Bronchial epithelial cell (primary cell): Measurements from ENCODE around the gene DDX56. TPM values are rescaled to one million over a fixed set of nuclear protein-coding genes. Genes with fewer than 3 reads are reported as not detected.

Experiments
- DNase-seq: peaks from one replicate; pipeline ENCODE4 v3.0.0-alpha.2; 2010; ENCODE audit warnings: low read depth
- FAIRE-seq: peaks from 2 replicates; lab custom pipeline; 2011; peaks lifted over from hg19 to GRCh38; lab: Jason Lieb, UNC
- H3K27me3 ChIP-seq: 2 replicates; pipeline ENCODE4 v1.5.1; 2011; ENCODE audit warnings: low read length; ENCODE audit not compliant: control insufficient read depth, insufficient read depth
- H3K36me3 ChIP-seq: 2 replicates; pipeline ENCODE4 v1.5.1; 2011; ENCODE audit warnings: low read length; ENCODE audit not compliant: control insufficient read depth, insufficient read depth
- H3K4me3 ChIP-seq: 2 replicates; pipeline ENCODE4 v1.5.1; 2011; ENCODE audit warnings: mild to moderate bottlenecking, low read depth, low read length, control low read depth
- total RNA-seq: library from RNA; depleted of rRNA; stranded (reverse); fragments of >200 nt; gene quantifications from 2 replicates; pipeline ENCODE4 v1.2.1, GENCODE V29; 2014
- TF ChIP-seq, protein P1 (sequence below): IDR thresholded peaks from 2 replicates; pipeline ENCODE4 v1.5.1; 2011; ENCODE audit warnings: mild to moderate bottlenecking, moderate library complexity, low read length, control low read depth, inconsistent platforms; ENCODE audit not compliant: insufficient read depth, severe bottlenecking

Gene DDX56
- total RNA-seq, 1 donor from 2014 or later: 65.0 TPM

DNA sequence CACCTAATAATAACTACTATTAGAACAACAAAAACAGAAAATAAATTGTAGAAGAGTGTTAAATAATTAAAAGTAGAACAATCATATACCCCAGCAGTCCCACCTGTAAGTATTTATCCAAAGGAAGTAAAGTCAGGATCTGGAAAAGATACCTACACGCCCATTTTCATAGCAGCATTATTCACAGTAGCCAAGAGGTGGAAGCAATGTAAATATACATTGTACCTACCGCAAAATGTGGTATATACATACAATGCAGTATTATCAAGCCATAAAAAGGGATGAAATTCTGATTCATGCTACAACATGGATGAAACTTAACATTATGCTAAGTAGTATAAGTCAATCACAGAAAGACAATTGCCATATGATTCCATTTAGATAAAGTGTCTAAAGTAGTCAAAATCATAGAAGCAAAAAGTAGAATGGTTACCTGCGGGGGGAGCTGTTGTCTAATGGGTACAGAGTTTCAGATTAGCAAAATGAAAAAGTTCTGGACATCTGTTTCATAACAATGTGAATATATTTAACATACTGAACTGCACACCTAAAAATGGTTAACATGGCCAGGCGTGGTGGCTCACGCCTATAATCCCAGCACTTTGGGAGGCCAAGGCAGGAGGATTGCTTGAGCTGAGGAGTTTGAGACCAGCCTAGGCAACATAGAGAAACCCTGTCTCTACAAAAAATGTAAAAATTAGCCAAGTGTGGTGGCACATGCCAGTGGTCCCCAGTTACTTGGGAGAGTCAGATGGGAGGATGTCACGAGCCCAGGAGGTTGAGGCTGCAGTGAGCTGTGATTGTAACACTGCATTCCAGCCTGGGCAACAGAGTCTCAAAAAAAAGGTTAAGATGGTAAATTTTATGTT, 14.4 kb upstream of the DDX56 start:
- H3K4me3 ChIP-seq: no peak overlapping the region
- DNase-seq (peak; percentile 66), FAIRE-seq (no peak)
- no peaks in the 10 kb centered on the region for H3K27me3 ChIP-seq
- H3K36me3 ChIP-seq: no peaks in the 10 kb centered on the region
- TF ChIP-seq, protein P1, sequence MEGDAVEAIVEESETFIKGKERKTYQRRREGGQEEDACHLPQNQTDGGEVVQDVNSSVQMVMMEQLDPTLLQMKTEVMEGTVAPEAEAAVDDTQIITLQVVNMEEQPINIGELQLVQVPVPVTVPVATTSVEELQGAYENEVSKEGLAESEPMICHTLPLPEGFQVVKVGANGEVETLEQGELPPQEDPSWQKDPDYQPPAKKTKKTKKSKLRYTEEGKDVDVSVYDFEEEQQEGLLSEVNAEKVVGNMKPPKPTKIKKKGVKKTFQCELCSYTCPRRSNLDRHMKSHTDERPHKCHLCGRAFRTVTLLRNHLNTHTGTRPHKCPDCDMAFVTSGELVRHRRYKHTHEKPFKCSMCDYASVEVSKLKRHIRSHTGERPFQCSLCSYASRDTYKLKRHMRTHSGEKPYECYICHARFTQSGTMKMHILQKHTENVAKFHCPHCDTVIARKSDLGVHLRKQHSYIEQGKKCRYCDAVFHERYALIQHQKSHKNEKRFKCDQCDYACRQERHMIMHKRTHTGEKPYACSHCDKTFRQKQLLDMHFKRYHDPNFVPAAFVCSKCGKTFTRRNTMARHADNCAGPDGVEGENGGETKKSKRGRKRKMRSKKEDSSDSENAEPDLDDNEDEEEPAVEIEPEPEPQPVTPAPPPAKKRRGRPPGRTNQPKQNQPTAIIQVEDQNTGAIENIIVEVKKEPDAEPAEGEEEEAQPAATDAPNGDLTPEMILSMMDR: peak; percentile 58

DNA sequence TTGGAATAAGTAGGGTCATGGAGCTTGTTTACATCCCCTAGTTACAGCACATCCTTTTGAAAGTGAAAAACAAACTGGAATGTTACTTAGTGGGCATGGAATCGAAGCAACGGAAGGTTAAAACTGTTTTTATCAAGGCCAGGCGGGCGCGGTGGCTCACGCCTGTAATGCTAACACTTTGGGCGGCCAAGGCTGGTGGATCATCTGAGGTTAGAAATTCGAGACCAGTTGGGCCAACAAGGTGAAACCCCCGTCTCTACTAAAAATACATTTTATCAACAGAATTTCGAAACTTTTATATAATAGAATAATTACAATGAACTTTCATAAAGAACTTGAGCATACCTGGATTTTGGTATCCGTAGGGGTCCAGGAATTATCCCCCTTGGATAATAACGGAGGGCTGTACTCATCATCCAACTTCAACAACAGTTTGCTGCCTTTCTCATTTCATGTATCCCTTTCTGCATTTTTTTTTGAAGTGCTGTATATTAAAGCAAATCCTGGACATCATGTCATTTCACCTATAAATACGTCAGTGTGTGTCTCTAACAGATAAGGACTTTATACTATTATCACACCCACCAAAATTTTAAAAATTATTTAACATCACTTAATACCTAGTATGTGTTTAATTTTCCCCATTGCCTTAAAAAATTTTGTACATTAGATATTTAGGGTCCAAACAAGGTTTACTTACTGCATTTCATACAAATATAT, 9.6 kb upstream of the DDX56 start:
- TF ChIP-seq, protein P1: no peak
- no peak for FAIRE-seq
- peaks cover 9% of the 10 kb centered on the region for H3K36me3 ChIP-seq
- no peaks in the 10 kb centered on the region for H3K27me3 ChIP-seq
- peak overlapping the region; percentile 96 for H3K4me3 ChIP-seq
- DNase-seq: no peak

DNA sequence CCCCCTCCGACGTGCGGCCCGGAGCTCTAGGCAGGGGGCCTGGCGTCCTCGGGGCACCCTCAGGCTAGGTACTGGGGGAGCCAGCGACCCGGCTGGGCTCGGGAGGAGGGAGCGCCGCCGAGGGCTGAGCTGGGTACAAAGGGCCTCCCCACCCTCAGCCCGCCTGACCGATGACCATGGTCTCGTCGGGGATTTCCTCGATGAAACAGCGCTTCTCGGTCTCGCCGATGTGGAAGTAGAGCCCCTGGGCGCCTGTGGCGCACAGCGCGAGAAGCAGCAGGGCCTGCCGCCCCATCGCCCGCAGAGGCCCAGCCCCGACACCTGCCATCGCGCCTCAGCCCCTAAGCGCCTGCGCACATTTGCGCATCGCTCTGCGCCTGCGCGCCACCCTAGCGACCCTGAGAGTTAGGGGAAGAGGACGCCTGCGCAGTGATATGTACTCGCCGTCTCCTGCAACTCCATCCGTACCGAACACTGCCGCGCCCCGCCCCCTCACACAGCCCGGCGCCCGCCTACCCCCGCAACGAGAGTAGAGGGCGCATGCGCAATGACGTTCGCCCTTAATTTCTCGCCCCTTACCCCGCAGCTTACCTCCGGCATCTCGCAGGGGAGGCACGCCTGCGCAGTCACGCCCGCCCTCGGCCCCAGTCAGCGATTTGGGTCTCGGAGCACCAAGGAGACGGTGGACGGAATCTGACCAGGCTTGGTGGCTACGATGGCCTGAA, 8.3 kb upstream of the DDX56 start, which contains the start of gene TMED4:
TMED4 (minus strand) TSS at position 353 of the 725 bp plus-strand sequence; CDS start at position 328, 25 bp downstream.
- Histone ChIP-seq H3K36me3 (peaks cover 12% of the 10 kb centered on the region), H3K27me3 (no peaks in the 10 kb centered on the region), H3K4me3 (peak within 1 kb of the TSS; percentile 96)
- no peak for FAIRE-seq
- TF ChIP-seq, protein P1: no peak
- DNase-seq: peak; percentile 95

DNA sequence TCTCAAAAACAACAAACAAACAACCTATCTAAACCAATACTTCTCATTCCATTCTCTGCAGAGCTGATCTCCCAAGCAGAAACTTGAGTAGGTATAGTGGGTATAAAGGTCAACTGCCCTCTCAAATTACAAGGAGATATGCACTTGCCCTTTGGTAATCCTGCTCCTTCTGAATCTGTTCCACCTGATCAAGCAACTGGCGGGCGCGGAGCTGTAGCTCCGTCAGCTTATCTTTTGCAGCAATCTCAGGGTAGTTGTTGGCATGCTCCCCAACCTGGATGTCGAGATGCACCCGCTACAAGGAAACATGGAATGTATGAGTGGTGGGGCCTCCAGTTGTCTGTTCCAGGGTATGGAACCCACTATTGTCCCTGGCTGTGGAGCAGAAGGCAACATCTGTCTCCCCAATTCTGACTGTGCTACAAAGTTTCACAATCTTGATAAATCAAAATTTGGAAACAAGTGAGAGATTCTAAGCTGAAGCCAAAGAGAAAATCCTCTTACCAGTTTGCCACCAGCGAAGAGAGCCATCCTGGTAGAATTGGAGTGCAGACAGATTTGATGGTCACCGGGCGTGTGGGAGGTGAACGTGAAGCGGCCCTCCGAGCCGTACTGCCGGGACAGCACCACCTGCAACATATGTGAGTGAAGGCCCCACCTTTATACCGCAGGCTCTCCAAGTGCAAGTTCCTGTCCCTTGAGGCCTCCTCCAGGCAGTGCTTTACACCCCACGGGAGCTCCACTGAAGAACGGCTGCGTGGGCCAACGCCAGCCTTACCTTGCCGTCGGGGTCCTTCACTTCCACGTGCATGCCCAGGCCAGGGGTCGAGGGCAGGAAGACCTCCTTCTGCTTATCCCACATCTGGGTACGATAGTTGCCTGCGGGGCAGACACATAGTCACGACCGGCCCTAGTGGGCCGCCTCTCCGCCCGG, 7.5 kb upstream of the DDX56 start:
- DNase-seq (peak; percentile 17), FAIRE-seq (no peak)
- Histone ChIP-seq H3K4me3 (peak overlapping the region; percentile 96), H3K36me3 (peaks cover 13% of the 10 kb centered on the region), H3K27me3 (no peaks in the 10 kb centered on the region)
- TF ChIP-seq, protein P1: no peak

DNA sequence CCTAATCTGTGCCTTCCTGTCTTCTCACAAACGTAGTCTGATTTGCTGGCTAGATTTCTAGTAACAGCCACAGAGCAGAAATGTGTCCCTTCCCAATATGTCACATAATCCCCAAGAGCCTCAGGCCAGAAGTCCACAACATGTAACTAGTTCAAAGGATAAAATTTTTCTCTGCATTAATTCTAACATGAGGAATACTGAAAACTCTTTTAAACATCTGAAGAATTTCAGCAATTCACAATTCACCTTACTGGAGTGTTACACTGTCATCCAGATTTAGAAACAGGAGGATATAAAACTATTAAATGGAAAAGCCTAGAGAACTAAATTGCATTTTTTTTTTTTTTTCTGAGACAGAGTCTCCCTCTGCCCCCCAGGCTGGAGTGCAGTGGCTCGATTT, 2.5 kb upstream of the DDX56 start:
- Histone ChIP-seq H3K4me3 (no peak overlapping the region), H3K27me3 (no peaks in the 10 kb centered on the region), H3K36me3 (peaks cover 19% of the 10 kb centered on the region)
- FAIRE-seq: no peak
- TF ChIP-seq, protein P1: no peak
- no peak for DNase-seq
